T47D (cell line): Measurements from ENCODE around the gene DAZL.

ENCODE experiments used
- DNase-seq, 2 experiments: peaks; one replicate each; pipeline versions ENCODE4 v3.0.0 to v3.0.0-alpha.2; 2011 to 2012; ENCODE audit warnings: low read depth in 1 of 2, low spot score in 1 of 2
- JUND ChIP-seq: IDR thresholded peaks from 2 replicates; pipeline ENCODE4 v1.6.1; 2012; ENCODE audit warnings: low read depth
- in situ Hi-C: cut with HindIII; loops from 2 replicates; pipeline ENCODE4 v1.10.0; 2016; ENCODE audit warnings: low sequenced_read_pairs, low pct_unique_long_range_greater_than_20kb

DAZL gene

GRCh38 chr3:16607718-16608117, 2.5 kb upstream of the DAZL start:
- in situ Hi-C loops, result no loop called here
- no peak for TF ChIP-seq JUND
- DNase-seq, result no peak

- no peak for TF ChIP-seq JUND
- in situ Hi-C loops, result no loop called here
- peak in 1 of 2 experiments; percentile 25 for DNase-seq
These were observed 1.2 kb upstream of the DAZL start for GRCh38 chr3:16606398-16606797.

GRCh38 chr3:16605966-16606365, 743 bp upstream of the DAZL start:
- no peak for DNase-seq
- in situ Hi-C loops, result no loop called here
- TF ChIP-seq JUND, result no peak

GRCh38 chr3:16604433-16604832, 790 bp downstream of the DAZL start:
- no peak for DNase-seq
- in situ Hi-C loops, result no loop called here
- TF ChIP-seq JUND, result no peak

GRCh38 chr3:16601537-16602005, 3.7 kb downstream of the DAZL start:
- in situ Hi-C loops, result no loop called here
- TF ChIP-seq JUND, result no peak
- DNase-seq, result no peak

GRCh38 chr3:16600780-16601536, 4.3 kb downstream of the DAZL start:
- DNase-seq, result peak; percentile 62 to 83
- TF ChIP-seq JUND, result no peak
- in situ Hi-C loops, result no loop called here

GRCh38 chr3:16599694-16600093, 5.5 kb downstream of the DAZL start:
- in situ Hi-C loops, result no loop called here
- DNase-seq, result no peak
- TF ChIP-seq JUND, result no peak

GRCh38 chr3:16596352-16597032, 8.7 kb downstream of the DAZL start:
- in situ Hi-C loops, result no loop called here
- DNase-seq, result no peak
- TF ChIP-seq JUND, result no peak

GRCh38 chr3:16595778-16596177, 9.4 kb downstream of the DAZL start:
- in situ Hi-C loops, result no loop called here
- DNase-seq, result no peak
- TF ChIP-seq JUND, result no peak

- in situ Hi-C loops, result no loop called here
- TF ChIP-seq JUND, result no peak
- DNase-seq, result no peak
These were observed 15.2 kb downstream of the DAZL start for GRCh38 chr3:16589867-16590624.

- DNase-seq, result no peak
- TF ChIP-seq JUND, result no peak
- in situ Hi-C loops, result no loop called here
These were observed 16.1 kb downstream of the DAZL start for GRCh38 chr3:16589120-16589519.

- no peak for DNase-seq
- no peak for TF ChIP-seq JUND
- in situ Hi-C loops, result no loop called here
These were observed 17.6 kb downstream of the DAZL start for GRCh38 chr3:16587681-16588060.

- DNase-seq, result no peak
- no peak for TF ChIP-seq JUND
- in situ Hi-C loops, result no loop called here
These were observed 18.1 kb downstream of the DAZL start for GRCh38 chr3:16587047-16587680.
